ENCODE results near the gene AP5B1.

AP5B1 gene

DNA sequence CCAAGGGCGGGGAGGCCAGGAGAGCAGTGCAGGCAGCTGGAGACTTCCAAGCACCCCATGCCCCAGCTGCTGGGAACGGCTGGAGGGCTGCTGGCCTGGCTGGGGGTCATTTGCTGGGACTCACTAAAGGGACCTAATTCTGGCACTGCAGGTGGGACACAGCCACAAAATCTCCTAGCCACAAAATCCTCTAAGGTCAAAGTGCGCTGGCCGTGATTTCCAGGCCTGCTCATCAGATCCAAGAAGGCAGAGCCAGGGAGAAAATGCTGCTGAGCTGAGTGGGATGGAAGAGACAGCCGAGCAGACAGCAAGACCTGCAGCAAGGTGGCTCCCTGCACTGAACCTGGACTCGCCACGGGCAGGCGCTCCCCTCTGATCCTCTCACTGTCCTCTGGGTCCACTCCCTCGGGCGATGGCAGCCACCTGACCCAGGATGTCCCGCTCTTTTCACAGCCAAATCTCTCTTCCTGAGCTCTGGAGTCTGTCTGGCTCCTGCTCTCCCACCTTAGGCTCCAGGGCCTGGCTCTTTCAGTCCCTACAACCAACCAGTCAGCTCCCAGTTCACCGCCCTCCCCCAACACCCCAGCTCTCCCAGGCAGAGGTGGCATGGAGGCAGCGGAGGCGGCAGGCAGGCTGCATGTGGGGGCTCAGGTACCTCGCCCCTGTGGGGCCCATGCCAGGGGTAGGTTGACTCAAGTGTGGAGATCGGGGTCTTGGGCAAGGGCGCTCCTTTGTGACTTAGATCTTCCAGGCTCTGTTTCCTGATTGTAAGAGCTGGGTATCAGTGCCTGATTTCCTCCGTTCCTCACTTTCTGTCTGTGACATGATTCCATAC, 20.6 kb upstream of the AP5B1 start:
- no peak for DNase-seq

- DNase-seq: no peak
Measured at GRCh38 chr11:65798882-65799281, 18.1 kb upstream of the AP5B1 start.

DNA sequence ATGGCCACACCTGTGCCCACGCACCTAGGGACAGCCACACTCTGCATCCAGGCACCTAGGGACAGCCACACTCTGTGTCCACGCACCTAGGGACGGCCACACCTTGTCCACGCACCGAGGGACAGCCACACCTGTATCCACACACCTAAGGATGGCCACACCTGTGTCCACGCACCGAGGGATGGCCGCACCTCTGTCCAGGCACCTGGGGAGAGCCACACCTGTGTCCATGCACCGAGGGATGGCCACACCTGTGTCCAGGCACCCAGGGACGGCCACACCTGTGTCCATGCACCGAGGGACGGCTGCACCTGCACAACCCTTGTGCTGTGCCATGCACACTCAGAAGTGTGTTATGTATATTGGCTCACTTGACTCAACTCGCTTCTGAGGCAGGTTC, 16.9 kb upstream of the AP5B1 start:
- DNase-seq: no peak

DNA sequence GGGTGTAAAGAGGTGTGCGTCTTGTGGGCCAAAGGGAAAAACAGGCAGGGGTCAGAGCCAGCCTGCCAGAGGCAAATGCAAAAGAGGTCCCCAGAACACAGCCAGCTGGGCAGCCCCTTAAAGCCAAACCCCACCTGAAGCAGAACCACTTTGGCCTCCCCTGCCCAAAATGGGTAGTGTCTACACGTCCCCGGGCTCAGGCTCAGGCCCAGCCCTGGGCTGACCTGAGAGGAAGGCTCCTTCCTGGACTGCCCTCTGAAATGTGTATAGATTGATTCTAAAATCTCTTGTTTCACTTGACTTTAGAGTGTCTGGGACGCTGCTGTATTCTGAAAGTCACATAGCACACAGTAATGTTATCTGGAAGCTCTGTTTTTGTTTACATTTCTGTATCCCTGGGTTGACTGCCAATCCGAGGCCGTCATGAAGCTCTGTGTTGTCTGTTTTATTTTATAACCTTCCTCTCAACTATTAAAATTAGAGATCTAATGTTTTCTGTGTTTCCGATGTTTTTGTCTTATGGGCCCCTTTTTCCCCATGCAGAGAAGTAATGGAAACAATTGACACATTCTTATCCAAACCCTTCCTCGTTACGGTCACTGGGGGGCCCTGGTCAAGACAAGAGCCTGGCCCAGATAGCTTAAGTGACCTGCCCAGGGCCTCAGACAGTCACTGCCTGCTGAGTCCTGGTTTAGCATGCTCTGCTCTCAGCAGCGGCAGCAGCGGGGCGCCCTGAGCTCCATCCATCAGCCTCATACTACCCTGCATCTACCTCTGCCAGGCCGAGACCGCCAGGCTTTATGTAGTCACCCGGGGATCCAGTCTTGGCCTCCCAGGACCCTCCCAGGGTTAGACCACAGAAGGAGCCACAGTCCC, 16.2 kb upstream of the AP5B1 start:
- no peak for DNase-seq

GRCh38 chr11:65794570-65795510, 14.1 kb upstream of the AP5B1 start:
- no peak for DNase-seq

GRCh38 chr11:65793625-65794400, 13.0 kb upstream of the AP5B1 start:
- DNase-seq: no peak

DNA sequence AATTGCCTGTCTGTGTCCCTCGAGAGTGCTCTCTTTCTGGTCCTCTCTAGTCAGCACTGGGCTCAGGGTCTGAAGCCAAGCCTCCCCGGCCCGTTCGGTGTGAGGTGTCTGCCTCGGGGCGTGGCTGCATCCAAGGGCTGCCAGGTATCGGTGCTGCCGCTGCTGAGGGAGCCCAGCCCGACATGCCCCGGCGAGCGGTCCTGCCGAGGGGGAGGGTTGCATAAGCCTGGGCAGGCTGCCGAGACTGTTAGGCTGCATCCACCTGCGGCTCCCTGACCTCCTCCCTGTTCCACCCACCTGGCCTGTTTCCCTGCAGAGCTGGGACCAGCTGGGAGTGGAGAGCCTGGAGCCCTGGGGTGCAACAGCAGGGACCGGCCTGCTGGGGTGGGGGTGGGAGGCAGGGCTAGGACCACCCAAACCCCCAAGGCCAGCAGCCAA, 12.4 kb upstream of the AP5B1 start:
- no peak for DNase-seq

DNA sequence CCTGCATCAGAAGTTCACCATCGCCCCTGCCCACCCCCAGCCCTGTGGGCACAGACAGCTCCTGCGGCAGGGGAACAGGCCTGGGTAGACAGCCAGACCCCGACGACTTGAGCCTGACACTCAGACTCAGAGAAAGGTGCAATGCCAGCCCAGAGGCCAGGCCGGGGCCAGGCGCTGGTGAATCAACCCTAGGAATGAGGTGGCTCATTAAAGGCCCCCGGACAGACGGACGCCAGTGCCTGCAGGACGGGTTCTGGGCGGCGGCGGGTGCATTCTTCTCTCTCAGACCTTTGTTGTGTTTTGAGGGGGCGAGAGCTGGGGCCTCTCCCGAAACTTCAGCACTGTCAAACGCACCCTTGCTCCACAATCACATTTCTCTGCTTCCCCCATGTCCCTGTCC, 11.7 kb upstream of the AP5B1 start:
- DNase-seq: no peak

- no peak for DNase-seq
Measured at GRCh38 chr11:65791719-65792213, 11.0 kb upstream of the AP5B1 start.

DNA sequence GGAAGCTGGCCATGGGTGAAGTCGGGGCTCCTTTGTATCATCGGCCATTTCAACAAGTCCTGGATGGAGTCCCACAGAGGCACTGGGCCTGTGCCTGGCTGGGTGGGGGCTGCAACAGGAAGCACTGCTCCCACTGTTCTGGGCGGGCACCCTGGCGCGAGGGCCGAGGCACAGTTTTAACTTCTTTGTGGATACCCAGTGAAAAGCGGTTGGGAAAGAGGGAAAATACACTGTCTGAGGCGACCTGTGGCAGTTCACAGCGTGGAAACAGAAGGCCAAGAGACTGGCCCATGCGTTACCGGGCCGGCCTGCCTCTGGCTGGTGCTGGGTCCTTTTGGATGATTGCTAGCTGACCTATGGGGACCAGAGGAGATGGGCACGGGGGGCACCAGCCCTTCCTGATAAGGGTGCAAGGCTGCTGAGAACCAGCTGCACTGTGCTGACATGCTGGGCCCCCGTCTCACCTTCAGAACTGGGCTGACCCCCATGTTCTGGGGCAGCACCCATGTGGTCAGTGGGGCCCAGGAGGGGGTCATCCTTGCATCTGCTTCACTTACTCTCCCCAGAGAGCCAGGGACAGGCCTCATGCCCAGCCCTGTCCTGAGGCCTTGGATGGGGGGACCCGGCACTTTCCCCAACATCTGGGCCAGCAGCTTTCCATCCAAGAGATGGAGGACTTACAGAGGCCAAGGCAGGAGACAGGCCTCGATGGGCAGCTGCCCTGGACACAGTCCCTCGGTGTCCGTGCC, 10.3 kb upstream of the AP5B1 start:
- no peak for DNase-seq

DNA sequence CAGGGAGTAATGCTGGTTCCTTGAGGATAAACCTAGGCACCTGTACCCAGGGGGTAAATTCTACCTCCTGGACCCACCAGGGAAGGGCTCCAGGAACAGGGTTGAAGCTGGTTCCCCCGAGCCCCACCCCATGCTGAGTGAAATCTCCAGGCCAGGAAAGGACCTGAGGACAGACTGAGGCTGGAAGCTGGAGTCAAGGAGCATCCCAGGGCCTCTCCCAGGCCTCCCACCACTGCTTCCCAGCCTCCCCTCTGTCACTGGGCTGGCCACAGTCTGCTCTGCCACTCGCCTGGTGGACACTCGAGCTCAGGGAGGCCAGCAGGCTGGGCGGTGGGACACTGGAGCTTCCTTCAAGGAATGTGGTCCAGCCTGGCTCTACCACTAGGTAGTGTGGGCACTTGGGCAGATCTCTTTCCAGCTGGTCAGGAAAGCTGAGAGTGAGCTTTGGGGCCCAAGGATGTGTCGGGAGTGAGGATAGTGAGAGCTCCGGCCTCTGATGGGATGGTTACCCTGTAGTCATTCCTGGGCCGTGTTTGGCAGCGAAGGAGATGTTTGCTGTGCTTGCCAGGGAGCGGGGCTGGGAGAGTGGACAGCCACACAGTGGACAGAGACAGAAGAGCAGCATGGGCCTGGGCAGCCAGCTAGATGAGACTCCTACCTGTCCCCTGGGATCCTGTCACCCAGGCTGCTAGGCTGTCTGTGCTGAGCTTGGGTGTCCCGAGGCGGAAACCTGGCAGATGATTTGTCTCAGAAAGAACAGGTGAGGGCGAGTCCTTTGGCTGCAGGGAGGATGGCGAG, 9.5 kb upstream of the AP5B1 start:
- DNase-seq: no peak

DNA sequence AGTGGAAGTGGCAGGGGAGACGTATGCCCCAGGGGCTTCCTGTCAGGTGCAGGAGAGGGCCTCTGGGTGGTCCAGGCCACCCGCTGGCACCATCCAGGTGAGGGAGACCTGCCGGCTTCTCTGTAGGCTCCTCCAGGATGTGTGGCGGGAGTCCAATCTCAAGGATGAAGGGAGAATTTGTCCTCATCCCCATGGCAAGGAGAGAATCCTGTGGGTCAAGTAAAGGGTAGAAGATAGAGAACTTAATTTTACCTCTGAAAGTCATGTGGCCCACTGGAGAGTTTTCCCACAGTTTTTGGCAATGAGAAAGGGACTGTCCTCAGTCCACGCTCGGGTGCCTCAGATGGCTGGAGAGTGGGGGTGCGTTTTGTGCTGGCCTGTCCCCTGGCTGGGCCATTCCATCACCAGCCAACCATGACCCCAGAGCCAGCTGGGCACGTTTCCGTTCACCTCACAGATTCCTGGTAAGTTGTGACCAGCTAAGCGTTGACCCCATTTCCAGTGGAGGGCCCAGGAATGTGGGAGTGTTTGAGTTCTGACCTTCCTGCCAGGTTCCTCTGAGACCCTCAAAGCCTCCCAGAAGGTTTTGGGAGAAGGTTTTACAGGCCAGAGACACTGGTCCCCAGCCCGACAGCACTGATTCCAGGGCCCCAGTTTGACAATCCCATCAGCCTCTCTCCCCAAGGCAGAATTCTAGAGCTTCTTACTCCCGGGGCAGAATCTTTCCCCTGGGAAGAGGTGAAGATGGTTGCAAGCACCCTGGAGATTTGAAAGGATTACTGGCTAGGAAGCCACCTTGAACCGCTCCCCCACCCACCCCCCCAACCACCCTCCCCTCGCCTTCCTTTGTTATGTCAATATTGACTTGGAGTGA, 8.7 kb upstream of the AP5B1 start:
- no peak for DNase-seq

DNA sequence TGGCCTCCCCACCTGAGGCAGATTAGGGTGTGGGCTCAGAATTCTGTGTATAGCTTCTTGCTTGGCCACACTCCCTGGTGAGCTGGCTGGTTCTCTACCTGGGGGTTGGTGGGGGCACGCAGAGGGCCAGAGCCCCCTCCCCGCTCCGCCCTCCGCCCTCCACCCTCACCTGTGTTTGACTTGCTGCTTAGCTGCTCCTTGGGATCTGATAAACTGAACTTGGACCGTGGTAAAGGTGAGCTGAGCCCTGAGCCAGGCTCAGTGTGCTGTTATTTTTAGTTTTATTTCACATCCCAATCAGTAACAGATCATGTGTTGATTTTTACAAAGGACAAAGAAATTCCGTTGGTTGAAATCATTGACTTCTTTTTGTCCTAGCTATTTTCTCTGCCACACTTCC, 8.0 kb upstream of the AP5B1 start:
- no peak for DNase-seq

GRCh38 chr11:65787649-65788622, 7.2 kb upstream of the AP5B1 start:
- no peak for DNase-seq

GRCh38 chr11:65786786-65787636, 6.2 kb upstream of the AP5B1 start, which contains the start of gene OVOL1:
TSS of gene OVOL1 (plus strand) at chr11:65787063. CDS start at chr11:65787374, 311 bp downstream.
- DNase-seq: no peak

- DNase-seq: no peak
Measured at GRCh38 chr11:65786008-65786785, 5.4 kb upstream of the AP5B1 start.

All from effector CD4-positive, alpha-beta T cell (primary cell).